GM21381 (cell line): ENCODE results near the gene MAPKAP1.

ENCODE experiments used
- ATAC-seq: cut with Tn5 transposase; IDR thresholded peaks from one replicate; pipeline ENCODE4 v1.9.1; 2021; ENCODE audit warnings: mild to moderate bottlenecking, moderate library complexity; ENCODE audit not compliant: unreplicated experiment

MAPKAP1 gene

DNA sequence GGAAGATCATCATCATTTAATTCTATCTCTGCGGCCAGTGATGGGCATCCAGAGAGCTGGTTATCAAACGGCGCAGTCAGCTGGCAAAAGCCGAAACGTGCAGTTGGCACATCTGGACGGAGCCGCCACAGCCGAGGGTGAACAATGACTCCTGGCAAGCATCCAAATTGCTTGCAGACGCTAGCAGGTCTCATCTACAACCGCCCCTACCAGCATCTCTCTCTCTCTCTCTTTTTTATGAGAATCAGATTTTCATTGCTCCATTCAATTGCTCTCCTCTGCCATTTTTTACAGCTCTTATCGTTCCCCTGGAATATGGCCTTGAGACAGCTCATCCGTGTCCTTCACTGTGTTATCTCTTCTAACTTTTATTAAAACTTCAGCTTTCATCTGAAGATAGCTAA is 165.2 kb downstream of the MAPKAP1 start:
- ATAC-seq, result no peak

DNA sequence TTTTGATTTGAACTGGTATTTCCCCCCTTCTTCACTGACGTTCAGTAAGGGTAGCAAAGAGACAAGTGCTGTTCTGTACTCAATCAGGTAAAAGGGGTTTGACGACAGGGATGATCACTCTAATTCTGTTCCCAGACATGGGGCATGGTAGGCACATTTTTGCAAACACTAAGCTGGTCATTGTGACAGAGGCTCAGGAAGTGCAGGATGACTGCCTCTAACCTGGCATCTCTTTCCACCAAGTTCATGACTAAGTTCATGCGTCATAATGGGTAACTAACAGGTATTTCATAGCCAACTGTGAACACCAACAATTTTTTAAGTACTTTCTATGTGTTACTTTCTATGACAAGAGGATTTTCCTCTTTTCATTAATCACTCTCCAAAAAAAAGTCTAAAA is 166.5 kb downstream of the MAPKAP1 start:
- no peak for ATAC-seq

- no peak for ATAC-seq
Measured at GRCh38 chr9:125538092-125538473, 168.9 kb downstream of the MAPKAP1 start.

DNA sequence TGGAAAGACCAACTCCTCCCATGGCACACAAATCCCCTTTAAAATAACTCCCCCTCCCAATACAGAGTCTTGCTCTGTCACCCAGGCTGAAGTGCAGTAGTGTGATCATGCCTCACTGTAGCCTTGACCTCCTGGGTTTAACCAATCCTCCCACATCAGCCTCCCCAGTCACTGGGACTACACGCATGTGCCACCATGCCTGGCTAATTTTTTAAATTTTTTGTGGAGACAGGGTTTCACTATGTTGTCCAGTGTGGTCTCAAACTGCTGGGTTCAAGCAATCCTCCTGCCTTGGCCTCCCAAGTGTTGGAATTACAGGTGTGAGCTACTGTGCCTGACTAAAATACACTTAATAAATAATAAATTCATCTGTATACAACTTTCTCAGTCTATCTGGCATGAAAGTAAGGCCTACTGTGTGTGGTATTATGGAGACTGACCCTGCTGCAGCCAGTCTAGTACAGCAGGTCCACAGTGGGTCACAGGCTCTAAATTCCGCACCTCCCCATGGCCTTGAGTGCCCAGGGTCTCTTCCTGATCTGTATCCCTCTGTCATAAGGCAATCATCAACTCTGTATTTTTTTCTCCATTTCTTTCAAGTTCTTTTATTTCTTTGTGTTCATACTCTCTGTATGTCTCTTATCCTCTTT is 169.4 kb downstream of the MAPKAP1 start:
- no peak for ATAC-seq

GRCh38 chr9:125536776-125537175 is 170.2 kb downstream of the MAPKAP1 start:
- ATAC-seq, result no peak

GRCh38 chr9:125536167-125536772 is 170.7 kb downstream of the MAPKAP1 start:
- ATAC-seq, result no peak

GRCh38 chr9:125534971-125535701 is 171.9 kb downstream of the MAPKAP1 start:
- ATAC-seq, result no peak

GRCh38 chr9:125532812-125533594 is 174.0 kb downstream of the MAPKAP1 start:
- no peak for ATAC-seq

DNA sequence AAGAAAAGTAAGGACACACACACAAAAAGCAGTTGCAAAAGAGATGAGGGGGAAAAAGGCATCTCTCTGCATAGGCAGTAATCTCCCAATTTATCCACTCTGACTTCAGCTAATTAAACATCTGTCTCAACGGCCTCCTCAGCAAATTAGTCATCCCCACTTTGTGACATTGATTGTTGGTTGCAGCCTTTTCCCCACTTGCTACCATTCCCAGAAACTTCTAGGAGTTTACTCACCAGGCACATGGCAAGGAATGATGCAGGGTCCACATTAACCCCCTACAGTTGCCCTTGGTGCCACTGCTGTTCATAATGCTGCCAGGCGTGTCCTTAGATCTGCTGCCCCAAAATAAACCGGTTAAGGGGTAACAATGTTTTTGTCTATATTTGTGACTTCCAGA is 174.6 kb downstream of the MAPKAP1 start:
- no peak for ATAC-seq

DNA sequence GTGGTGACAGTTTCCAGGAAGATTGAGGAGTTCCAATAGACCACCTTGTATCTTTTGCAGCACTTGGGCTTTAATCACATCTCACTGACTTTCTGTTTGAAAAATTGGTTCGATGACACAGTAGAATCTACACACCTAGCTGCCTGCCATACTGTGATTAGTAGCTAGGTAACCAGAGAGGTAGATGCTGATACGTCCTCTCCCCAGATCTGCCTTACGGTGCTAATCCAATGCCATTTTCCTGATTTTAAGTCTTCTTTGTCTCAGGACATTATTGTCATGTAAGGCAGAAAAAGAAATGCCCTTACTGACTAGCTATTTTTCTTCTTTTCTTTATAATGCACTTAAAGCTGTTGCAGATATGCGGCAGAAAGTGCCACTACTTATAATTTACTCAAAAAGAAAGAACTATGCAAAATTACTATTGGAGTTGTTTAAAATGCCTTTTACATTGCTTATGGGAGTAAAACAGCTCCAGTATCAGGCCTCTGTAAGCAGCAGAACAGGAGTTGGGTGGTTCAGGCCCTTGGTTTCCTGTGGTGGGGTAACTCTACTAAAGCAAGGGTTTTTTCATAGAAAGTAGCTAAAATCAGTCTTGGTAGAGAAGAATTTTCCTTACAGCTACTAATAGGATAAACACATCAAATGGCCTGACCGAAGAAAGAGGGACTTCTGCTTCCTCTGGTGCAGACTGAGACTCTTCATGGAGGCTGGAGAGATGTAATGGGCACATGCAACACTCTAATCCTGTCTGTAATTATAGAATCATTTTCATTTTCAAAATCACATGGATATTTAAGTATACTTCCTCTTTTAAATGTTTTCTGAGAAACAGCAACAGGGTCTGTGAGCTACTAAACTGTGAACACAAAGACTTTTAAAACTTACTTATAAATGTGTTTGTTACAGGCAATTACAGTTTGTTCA is 177.2 kb downstream of the MAPKAP1 start:
- ATAC-seq, result peak; percentile 64

GRCh38 chr9:125529107-125529506 is 177.9 kb downstream of the MAPKAP1 start:
- no peak for ATAC-seq

DNA sequence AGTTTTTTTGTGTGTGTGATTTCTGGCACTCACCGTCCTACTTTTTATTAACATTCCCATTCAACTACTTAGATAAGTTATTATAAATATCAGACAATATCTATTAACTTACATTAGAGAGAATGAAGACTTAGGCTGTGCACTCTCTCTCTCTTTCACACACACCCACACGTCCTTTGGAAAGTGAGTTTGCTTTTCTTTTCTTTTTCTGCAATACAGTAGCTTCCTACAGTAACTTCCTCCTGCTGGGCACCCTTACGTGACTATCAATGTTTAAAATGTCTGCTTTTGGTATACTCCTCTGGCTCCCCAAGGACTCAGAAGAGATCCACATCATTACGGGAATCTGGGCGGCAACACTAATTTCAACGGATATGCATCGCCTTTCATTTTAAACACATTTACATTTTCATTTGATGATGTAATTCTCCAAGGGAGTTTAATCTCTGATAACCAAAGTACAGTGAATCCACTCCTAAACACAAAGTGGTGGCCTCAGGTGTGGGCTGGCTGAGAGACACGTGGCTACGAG is 179.5 kb downstream of the MAPKAP1 start:
- ATAC-seq, result no peak

GRCh38 chr9:125525921-125526631 is 180.9 kb downstream of the MAPKAP1 start:
- ATAC-seq, result no peak

- ATAC-seq, result no peak
Measured at GRCh38 chr9:125524583-125525355, 182.2 kb downstream of the MAPKAP1 start.

DNA sequence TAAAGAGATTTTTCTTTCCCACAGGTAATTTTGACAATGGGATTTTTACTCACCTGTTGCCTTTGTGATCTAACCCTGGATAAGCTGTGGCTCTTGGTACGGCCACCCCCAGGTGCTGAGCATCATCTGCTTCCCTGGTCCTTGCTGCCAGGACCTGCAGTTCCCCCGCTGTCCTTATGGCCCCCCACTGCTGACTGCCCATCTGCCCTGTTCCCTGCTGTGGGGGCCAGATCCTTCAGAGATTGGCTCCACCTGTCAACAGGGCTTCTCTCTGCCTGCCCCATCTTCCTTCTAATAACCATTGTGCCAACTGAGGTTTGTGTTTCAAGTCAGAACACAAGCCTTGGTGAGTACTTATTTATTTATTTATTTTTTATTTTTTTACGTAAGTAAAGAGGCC is 183.3 kb downstream of the MAPKAP1 start:
- no peak for ATAC-seq

DNA sequence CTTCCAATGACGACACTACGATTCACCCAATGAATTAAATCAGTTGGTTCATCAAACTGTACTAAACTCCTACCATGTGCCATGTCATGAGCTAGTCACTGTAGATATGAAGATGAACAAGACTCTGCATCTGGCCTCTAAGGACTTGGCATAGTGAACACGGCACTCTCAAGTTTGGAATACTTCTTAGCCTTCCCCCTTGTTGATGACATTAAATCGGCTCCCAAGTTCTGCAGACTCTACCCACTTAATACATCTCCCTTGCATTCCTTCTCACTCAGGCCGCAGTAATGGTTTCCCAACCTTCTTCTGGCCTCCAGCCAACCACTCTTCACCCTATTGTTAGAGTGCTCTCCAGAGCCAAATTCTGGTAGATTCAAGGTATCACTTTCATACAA is 184.7 kb downstream of the MAPKAP1 start:
- ATAC-seq, result no peak

- no peak for ATAC-seq
Measured at GRCh38 chr9:125521462-125522327, 185.3 kb downstream of the MAPKAP1 start.

DNA sequence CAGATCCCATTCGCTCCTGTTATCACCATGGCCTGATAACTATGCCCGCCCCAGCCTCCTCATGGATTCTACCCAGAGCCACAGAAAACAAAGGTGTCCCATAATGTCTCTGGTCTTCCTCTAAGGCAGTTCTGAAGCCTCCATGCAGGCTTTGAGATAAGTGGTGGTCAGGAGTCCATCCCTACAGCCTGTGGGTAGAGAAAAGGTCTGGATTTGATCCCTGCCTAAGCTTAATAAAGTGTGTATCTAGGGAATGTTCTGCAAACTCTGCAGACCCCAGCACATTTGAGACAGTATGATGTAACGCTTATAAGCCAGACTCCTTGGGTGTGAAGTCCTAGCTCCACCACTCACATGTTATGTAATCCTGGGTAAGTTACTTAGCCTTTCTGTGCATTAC is 187.3 kb downstream of the MAPKAP1 start:
- ATAC-seq, result no peak
